Prostate gland (tissue), 2 donors: ENCODE results near the gene RTP3. TPM values are rescaled to one million over a fixed set of nuclear protein-coding genes. Genes with fewer than 3 reads are reported as not detected.

Experiments used
- DNase-seq: peaks from one replicate; pipeline ENCODE4 v3.0.0-alpha.2; 2019; ENCODE audit warnings: low spot score
- H3K27ac ChIP-seq, 2 donors: fragments of 200-600 bp; sonication (generic); 2 replicates each; pipeline ENCODE4 v1.5.1; 2017 to 2019
- H3K27me3 ChIP-seq: fragments of 200-600 bp; sonication (generic); replicated peaks from 2 replicates; pipeline ENCODE4 v1.5.1; 2019; ENCODE audit not compliant: insufficient read depth
- H3K36me3 ChIP-seq, 2 donors: fragments of 200-600 bp; sonication (generic); 1 replicate in 1 of 2; 2 replicates in 1 of 2; pipeline versions ENCODE4 v1.5.1 to v1.8.1; 2017 to 2019
- H3K4me1 ChIP-seq: fragments of 200-600 bp; sonication (generic); replicated peaks from 2 replicates; pipeline ENCODE4 v1.5.1; 2019
- H3K4me3 ChIP-seq, 2 donors: fragments of 200-600 bp; sonication (generic); 2 replicates each; pipeline ENCODE4 v1.5.1; 2017 to 2019
- H3K9me3 ChIP-seq: fragments of 200-600 bp; sonication (generic); 2 replicates; pipeline ENCODE4 v1.5.1; 2017
- POLR2A ChIP-seq: fragments of 450-650 bp; IDR thresholded peaks from one replicate; pipeline ENCODE4 v1.6.1; 2016; ENCODE audit warnings: antibody characterized with exemption, mild to moderate bottlenecking
- POLR2AphosphoS5 ChIP-seq: sonication (generic); formaldehyde crosslinking; IDR thresholded peaks from one replicate; pipeline ENCODE4 v1.6.1; 2017; ENCODE audit warnings: antibody characterized with exemption
- WGBS: methylation state at CpG from one replicate; pipeline ENCODE4 v1.1.5; 2018; 5-methylcytosine and 5-hydroxymethylcytosine counted together
- intact Hi-C: fragments of 100-400 bp; cut with DNase I; formaldehyde crosslinking; loops from one replicate; pipeline ENCODE4 v1.14.2; 2022
- total RNA-seq, 2 donors: library from RNA; depleted of rRNA; stranded (reverse); fragments of >200 nt; gene quantifications; one replicate each; pipeline ENCODE4 v1.1.0, GENCODE V29; 2016
- TF ChIP-seq, protein P1 (sequence below), 4 experiments: fragments of 200-600 bp in 2 of 4; fragments of 450-650 bp in 2 of 4; sonication (generic) in 2 of 4; IDR thresholded peaks; 1 replicate in 3 of 4; 2 replicates in 1 of 4; pipeline ENCODE4 v1.5.1; 2016 to 2019; ENCODE audit warnings: antibody characterized with exemption in 4 of 4, mild to moderate bottlenecking in 2 of 4, moderate library complexity in 2 of 4

The RTP3 gene
- total RNA-seq, 2 donors from 2014 or later: 0.68 TPM; not detected in 1

DNA sequence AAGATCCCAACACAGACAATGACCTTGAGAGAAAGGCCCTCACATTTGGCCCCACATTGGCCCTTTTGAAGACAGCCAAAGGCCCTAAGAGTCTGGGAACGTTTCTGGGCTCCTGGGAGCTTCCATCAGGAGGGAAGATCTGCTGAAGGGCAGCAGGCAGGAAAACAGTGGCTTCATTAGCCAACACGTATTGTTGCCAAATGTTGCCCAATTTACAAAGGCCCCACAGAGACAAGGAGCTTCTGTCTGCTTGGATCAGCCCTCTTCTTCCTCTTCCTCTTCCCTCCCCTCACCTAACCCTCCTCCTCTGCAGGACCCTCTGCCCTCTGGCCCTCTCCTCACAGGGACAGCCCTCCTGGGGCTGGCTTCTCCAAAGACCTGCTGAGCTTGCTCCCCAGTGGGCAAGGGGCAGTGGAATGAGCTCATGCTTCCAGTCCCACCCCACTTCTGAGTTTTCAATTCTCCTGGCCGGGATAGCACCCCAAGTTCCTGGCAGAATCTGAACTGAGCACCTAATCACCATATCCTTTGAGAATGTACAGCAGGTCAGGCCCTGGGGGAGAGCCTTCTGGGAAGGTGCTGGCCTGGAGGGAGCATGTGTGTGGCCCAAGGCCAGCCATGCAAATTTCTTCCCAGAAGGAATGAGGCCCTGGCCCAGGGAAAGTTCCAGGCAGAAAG, 28.0 kb upstream of the RTP3 start:
- 78% methylated on average over 3 of the region's 3 CpGs for WGBS
- H3K27ac ChIP-seq: no peak overlapping the region
- no peak for DNase-seq
- H3K4me1 ChIP-seq: no peaks in the 10 kb centered on the region
- no peak overlapping the region for H3K4me3 ChIP-seq
- H3K27me3 ChIP-seq: peaks cover 5% of the 10 kb centered on the region
- TF ChIP-seq, protein P1, sequence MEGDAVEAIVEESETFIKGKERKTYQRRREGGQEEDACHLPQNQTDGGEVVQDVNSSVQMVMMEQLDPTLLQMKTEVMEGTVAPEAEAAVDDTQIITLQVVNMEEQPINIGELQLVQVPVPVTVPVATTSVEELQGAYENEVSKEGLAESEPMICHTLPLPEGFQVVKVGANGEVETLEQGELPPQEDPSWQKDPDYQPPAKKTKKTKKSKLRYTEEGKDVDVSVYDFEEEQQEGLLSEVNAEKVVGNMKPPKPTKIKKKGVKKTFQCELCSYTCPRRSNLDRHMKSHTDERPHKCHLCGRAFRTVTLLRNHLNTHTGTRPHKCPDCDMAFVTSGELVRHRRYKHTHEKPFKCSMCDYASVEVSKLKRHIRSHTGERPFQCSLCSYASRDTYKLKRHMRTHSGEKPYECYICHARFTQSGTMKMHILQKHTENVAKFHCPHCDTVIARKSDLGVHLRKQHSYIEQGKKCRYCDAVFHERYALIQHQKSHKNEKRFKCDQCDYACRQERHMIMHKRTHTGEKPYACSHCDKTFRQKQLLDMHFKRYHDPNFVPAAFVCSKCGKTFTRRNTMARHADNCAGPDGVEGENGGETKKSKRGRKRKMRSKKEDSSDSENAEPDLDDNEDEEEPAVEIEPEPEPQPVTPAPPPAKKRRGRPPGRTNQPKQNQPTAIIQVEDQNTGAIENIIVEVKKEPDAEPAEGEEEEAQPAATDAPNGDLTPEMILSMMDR (IDR thresholded peaks at IDR 0.05): no peak
- TF ChIP-seq POLR2A (no peak), POLR2AphosphoS5 (no peak)
- no peaks in the 10 kb centered on the region for H3K36me3 ChIP-seq
- intact Hi-C loops: no loop called here
- no peaks in the 10 kb centered on the region for H3K9me3 ChIP-seq

DNA sequence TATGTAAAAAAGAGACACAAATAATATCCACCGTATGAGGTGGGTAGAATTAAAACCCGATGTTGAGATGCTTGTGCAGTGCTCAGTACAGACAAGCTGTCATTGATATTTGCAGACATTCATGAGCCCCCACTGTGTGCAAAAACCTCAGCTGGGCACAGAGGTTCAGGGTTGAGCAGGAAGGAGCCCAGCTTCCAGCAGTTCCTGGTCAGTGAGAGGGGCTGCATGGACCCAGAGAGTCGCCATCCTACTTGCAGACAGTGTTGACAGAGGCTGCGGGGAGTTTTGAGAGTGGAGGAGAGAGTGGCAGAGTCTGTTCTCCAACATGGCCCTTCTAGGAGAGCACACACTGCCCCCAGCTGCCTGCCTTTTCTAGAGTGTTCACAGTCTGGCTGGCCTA, 26.9 kb upstream of the RTP3 start:
- H3K4me3 ChIP-seq: no peak overlapping the region
- no peaks in the 10 kb centered on the region for H3K4me1 ChIP-seq
- no peak for DNase-seq
- no peaks in the 10 kb centered on the region for H3K36me3 ChIP-seq
- H3K9me3 ChIP-seq: no peaks in the 10 kb centered on the region
- H3K27ac ChIP-seq: no peak overlapping the region
- intact Hi-C loops: no loop called here
- WGBS: 98% methylated on average over 4 of the region's 4 CpGs
- TF ChIP-seq POLR2AphosphoS5: no peak
- TF ChIP-seq, protein P1 (IDR thresholded peaks at IDR 0.05): no peak
- TF ChIP-seq POLR2A: no peak
- no peaks in the 10 kb centered on the region for H3K27me3 ChIP-seq

GRCh38 chr3:46471371-46471914, 26.3 kb upstream of the RTP3 start:
- no peak for DNase-seq
- Histone ChIP-seq H3K4me1 (no peaks in the 10 kb centered on the region), H3K27ac (no peak overlapping the region), H3K27me3 (no peaks in the 10 kb centered on the region), H3K9me3 (no peaks in the 10 kb centered on the region), H3K36me3 (no peaks in the 10 kb centered on the region), H3K4me3 (no peak overlapping the region)
- WGBS: 97% methylated on average over 5 of the region's 5 CpGs
- intact Hi-C loops: no loop called here
- no peak for TF ChIP-seq POLR2AphosphoS5
- no peak for TF ChIP-seq POLR2A
- TF ChIP-seq, protein P1 (IDR thresholded peaks at IDR 0.05): no peak

DNA sequence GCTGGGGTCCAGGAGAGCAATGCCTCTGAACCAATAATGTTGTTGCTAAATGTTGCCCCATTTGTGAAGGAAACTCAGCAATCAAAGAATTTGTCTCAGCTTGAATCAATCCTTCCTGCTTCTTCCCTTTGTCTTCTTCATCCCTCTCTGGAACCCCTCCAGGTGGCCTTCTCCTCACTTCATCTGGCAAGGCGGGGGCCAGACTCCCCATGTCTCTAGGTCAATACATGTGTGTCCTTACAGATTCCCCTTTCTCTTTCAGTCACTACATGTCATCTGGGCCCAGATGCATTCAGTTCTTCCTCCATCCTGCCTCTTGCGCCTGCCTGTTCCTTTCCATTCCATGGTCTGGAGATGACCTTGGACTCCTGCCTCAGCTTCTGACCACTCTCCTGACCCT, 25.0 kb upstream of the RTP3 start:
- no peaks in the 10 kb centered on the region for H3K4me1 ChIP-seq
- no peaks in the 10 kb centered on the region for H3K9me3 ChIP-seq
- DNase-seq: no peak
- WGBS: 90% methylated on average over 2 of the region's 2 CpGs
- H3K4me3 ChIP-seq: no peak overlapping the region
- H3K36me3 ChIP-seq: no peaks in the 10 kb centered on the region
- TF ChIP-seq POLR2AphosphoS5 (no peak), POLR2A (no peak)
- TF ChIP-seq, protein P1 (IDR thresholded peaks at IDR 0.05): no peak
- no peak overlapping the region for H3K27ac ChIP-seq
- H3K27me3 ChIP-seq: no peaks in the 10 kb centered on the region
- intact Hi-C loops: no loop called here

DNA sequence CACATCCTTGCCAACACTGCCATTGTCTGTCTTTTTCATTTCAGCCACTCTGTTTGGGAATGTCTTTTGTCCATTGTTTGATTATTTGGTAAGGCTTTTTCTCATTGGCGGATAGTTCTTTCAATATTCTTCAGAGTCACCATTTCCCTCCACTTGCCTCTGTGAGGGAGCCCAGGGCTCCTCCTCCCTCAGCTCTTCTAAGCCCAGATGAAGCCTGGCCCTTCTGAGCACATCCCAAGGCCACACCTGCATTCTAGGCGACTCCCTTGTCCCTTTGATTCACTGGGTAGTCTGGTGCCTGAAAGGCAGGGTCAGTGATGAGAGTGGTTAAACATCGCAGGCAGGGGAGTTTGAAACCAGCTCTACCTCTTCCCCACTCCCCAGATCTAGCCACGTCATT, 20.6 kb upstream of the RTP3 start:
- TF ChIP-seq POLR2A (no peak), POLR2AphosphoS5 (no peak)
- TF ChIP-seq, protein P1 (IDR thresholded peaks at IDR 0.05): no peak
- no peaks in the 10 kb centered on the region for H3K4me1 ChIP-seq
- intact Hi-C loops: no loop called here
- no peak overlapping the region for H3K4me3 ChIP-seq
- H3K9me3 ChIP-seq: no peaks in the 10 kb centered on the region
- no peaks in the 10 kb centered on the region for H3K27me3 ChIP-seq
- no peak overlapping the region for H3K27ac ChIP-seq
- no peak for DNase-seq
- 89% methylated on average over 4 of the region's 4 CpGs for WGBS
- H3K36me3 ChIP-seq: no peaks in the 10 kb centered on the region
